BJ (cell line): ENCODE data around the gene SKI. TPM values are rescaled to one million over a fixed set of nuclear protein-coding genes. Genes with fewer than 3 reads are reported as not detected.
"Not testable (repeated sequence)": the region's sequence is repeated elsewhere in the genome, so short reads cannot be mapped to it uniquely, and the experiment has no call there.

Source experiments
- CTCF ChIA-PET: fragments of 350-600 bp; formaldehyde crosslinking; extraction: SDS; loops from one replicate; lab custom pipeline; 2021; ENCODE audit warnings: antibody characterized with exemption, inconsistent platforms; lab: Yijun Ruan, JAX
- POLR2A ChIA-PET: fragments of 300-600 bp; sonication (Branson Sonifier 250); formaldehyde crosslinking; extraction: SDS; loops from one replicate; lab custom pipeline; 2021; ENCODE audit warnings: antibody characterized with exemption; lab: Charles Lee
- DNase-seq: peaks from one replicate; pipeline ENCODE4 v3.0.0-alpha.2; 2011; ENCODE audit warnings: low read depth
- H3K27me3 ChIP-seq: 2 replicates; pipeline ENCODE4 v1.6.0; 2011; ENCODE audit warnings: low read length; ENCODE audit not compliant: control insufficient read depth, insufficient read depth
- H3K36me3 ChIP-seq: 2 replicates; pipeline ENCODE4 v1.5.1; 2011; ENCODE audit warnings: low read length; ENCODE audit not compliant: control insufficient read depth, insufficient read depth
- H3K4me3 ChIP-seq: 2 replicates; pipeline ENCODE4 v1.5.1; 2011; ENCODE audit warnings: low read depth, mild to moderate bottlenecking, control low read depth, low read length
- CTCF ChIP-seq: IDR thresholded peaks from 2 replicates; pipeline ENCODE4 v1.5.1; 2011; ENCODE audit warnings: low read depth, mild to moderate bottlenecking, control low read depth, inconsistent platforms, low read length, moderate library complexity; ENCODE audit not compliant: insufficient read depth
- polyA plus RNA-seq: library from polyadenylated mRNA; depleted of rRNA; stranded (reverse); fragments of >200 nt; gene quantifications from 2 replicates; pipeline ENCODE4 v1.2.3, GENCODE V29; 2011

SKI gene
- polyA plus RNA-seq, 1 experiment = 5.1 TPM

DNA sequence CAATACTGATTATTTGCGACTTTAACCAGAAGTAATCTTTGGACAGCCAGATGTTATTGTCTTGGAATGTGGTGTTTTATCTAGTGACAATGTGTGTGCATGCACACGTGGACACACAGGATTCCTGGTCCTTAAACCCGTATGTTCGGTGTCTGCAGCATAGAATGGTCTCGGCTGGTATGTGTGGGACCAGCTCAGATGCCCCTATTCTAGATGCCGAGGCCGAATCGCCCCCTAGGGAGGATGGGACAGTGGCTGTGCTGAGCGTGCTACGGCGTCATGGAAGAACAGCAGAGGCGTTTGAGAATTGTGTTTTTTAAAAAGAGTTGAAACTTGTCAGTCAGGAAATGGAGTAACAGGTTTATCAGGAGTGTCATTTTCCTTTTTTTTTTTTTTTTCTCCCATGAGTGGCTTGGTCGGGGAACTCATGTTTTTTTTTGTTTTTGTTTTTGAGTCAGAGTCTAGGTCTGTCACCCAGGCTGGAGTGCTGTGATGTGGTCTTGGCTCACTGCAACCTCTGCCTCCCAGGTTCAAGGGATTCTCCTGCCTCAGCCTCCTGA lies 30.1 kb downstream of the SKI start:
- no peak for TF ChIP-seq CTCF
- no peak overlapping the region for H3K4me3 ChIP-seq
- ChIA-PET CTCF (no interaction called here), POLR2A (no interaction called here)
- H3K27me3 ChIP-seq = no peaks in the 10 kb centered on the region
- H3K36me3 ChIP-seq = peaks cover 14% of the 10 kb centered on the region
- DNase-seq = no peak

- ChIA-PET CTCF (no interaction called here), POLR2A (no interaction called here)
- H3K27me3 ChIP-seq = no peaks in the 10 kb centered on the region
- H3K36me3 ChIP-seq = peaks cover 8% of the 10 kb centered on the region
- no peak for DNase-seq
- H3K4me3 ChIP-seq = no peak overlapping the region
- TF ChIP-seq CTCF = no peak
Observed at GRCh38 chr1:2258996-2259395, 30.9 kb downstream of the SKI start.

DNA sequence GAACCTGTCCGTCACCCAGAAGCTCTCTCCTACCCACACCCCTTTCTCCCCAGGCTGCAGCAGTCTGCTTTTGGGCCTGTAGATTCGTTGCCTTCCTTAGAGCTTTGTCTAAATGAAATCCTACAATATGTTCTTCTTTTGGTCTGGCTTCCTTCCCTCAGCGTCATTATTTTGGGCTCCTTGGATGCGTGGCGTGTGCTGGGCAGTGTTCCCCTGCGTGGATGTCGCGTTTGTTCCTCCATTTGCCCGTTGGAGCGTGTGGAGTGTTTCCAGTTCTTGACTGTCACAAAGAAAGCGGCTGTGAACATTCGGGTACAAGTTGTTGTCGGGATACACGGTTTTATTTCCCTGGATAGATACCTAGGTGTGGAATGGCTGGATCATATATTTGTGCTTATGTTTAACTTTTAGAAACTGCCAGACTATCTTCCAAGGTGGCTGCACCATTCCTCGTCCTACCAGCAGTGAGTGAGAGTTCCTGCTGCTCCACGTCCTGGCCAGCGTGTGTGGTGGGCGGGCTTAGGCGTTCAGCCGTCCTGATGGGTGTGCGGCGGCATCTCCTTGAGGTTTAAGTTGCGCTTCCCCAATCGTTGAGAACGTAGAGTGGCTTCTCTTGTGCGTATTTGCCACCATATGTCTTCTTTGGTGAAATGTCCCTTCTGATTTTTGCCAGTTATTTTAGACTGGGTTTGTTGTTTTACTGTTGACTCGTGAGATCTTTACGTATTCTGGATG lies 31.7 kb downstream of the SKI start:
- TF ChIP-seq CTCF = no peak
- no peak for DNase-seq
- ChIA-PET POLR2A (no interaction called here), CTCF (no interaction called here)
- Histone ChIP-seq H3K4me3 (no peak overlapping the region), H3K27me3 (no peaks in the 10 kb centered on the region), H3K36me3 (peaks cover 3% of the 10 kb centered on the region)

GRCh38 chr1:2260470-2260869 lies 32.4 kb downstream of the SKI start:
- POLR2A ChIA-PET = not testable (repeated sequence)

GRCh38 chr1:2260917-2261316 lies 32.8 kb downstream of the SKI start:
- TF ChIP-seq CTCF = no peak
- no peaks in the 10 kb centered on the region for H3K27me3 ChIP-seq
- POLR2A ChIA-PET = no interaction called here
- CTCF ChIA-PET = no interaction called here
- no peak overlapping the region for H3K4me3 ChIP-seq
- H3K36me3 ChIP-seq = peaks cover 2% of the 10 kb centered on the region; the same call in 1 of the 2 replicates
- no peak for DNase-seq

More at GRCh38 chr1:2260470-2260869, 32.4 kb downstream of the SKI start:
- H3K36me3 ChIP-seq, DNase-seq, H3K27me3 ChIP-seq, H3K4me3 ChIP-seq, CTCF ChIA-PET: not testable (repeated sequence)

DNA sequence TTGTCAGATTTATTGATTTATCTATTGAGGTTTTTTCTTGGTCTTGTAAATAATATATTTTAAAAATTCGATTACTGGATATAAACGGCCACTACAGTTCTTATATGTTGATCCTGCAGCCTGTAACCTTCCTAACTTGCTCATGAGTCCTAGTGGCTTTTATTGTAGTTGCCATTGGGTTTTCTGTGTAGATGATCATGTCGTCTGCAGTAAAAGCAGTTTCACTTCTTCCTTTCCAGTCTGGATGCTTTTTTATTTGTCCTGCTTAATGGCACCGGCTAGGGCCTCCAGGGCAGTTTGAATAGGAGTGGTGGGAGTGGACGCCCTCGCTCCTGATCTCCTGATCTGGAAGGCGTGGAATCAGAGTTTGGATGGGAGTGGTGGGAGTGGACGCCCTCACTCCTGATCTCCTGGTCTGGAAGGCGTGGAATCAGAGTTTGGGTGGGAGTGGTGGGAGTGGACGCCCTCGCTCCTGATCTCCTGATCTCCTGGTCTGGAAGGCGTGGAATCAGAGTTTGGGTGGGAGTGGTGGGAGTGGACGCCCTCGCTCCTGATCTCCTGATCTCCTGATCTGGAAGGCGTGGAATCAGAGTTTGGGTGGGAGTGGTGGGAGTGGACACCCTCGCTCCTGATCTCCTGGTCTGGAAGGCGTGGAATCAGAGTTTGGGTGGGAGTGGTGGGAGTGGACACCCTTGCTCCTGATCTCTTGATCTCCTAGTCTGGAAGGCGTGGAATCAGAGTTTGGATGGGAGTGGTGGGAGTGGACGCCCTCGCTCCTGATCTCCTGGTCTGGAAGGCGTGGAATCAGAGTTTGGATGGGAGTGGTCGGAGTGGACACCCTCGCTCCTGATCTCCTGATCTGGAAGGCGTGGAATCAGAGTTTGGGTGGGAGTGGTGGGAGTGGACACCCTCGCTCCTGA lies 33.6 kb downstream of the SKI start:
- POLR2A ChIA-PET, H3K4me3 ChIP-seq, CTCF ChIA-PET, H3K27me3 ChIP-seq, DNase-seq, H3K36me3 ChIP-seq: not testable (repeated sequence)
